ENCODE data around the gene SH3PXD2A.

SH3PXD2A gene

GRCh38 chr10:103659674-103660363 is 195.6 kb downstream of the SH3PXD2A start:
- peak; percentile 58 for DNase-seq

- no peak for DNase-seq
Measured at GRCh38 chr10:103658049-103658577, 197.3 kb downstream of the SH3PXD2A start.

- DNase-seq: no peak
Measured at GRCh38 chr10:103657061-103657591, 198.2 kb downstream of the SH3PXD2A start.

- DNase-seq: no peak
Measured at GRCh38 chr10:103654925-103655324, 200.5 kb downstream of the SH3PXD2A start.

DNA sequence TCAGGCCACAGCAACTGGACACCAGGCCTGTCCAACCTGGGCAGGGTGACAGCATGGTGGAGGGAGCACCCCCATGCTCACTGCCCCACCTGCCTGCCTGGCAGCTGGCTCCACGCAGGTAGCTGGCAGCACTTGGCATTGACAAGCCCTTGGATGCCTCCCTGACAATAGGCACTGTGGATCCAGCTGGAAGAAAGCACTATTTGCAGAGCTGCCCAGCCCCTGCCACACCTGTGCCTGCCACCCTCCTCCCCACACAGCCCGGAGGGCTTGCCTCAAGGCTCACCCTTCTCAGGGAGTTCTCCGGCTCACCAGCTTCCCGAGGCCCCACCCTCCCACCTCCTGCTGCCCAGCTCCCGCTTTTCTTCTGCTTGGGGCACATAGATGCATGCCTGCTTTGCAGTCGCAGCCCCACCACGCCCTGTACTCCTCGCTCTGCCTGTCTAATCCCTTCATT is 201.8 kb downstream of the SH3PXD2A start:
- DNase-seq: no peak

GRCh38 chr10:103652599-103653281 is 202.6 kb downstream of the SH3PXD2A start:
- DNase-seq: no peak

GRCh38 chr10:103651783-103652476 is 203.4 kb downstream of the SH3PXD2A start:
- DNase-seq: no peak

GRCh38 chr10:103651333-103651732 is 204.0 kb downstream of the SH3PXD2A start:
- no peak for DNase-seq

GRCh38 chr10:103649654-103650423 is 205.5 kb downstream of the SH3PXD2A start:
- DNase-seq: no peak

DNA sequence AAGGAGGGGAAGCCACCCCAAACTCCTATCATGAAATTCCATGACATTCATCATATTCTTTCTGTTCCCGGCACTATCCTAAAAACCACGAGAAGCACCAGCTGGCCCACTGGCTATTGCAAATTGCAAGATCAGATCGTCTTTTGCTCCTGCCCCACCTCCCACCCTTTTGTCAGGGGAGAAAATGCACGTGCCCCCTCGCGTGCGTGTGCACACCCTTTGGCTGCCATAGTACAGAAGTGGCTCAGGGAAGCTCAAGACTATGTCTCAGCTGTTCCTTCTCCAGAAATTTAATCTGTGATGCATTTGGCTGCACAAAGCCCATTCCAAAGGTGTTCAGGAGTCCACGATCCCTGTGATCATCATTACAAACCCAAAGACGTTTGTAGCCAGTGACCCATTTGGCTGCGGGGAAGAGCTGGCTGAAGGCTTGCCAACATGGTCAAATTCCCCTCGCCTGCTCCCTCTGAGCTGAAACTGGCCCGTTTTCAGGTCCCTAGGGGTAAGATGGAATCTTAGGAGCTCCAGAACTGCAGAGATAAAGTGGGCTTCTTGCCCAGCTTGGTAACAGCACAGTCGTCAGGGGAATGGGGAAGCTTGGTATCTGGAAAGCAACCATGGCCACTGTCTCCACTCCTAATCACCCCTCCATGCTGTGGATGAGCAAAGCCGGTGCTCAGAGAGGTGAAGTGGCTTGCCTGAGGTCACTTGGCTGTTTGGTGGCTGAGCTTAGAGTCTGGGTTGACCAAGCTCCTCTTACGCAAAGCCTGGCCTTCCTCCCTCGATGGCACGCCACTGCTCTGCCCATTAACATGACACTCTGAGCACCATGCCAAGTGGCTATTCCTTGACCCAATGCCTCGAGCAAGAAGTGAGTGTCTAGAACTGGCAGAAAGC is 206.5 kb downstream of the SH3PXD2A start:
- no peak for DNase-seq

DNA sequence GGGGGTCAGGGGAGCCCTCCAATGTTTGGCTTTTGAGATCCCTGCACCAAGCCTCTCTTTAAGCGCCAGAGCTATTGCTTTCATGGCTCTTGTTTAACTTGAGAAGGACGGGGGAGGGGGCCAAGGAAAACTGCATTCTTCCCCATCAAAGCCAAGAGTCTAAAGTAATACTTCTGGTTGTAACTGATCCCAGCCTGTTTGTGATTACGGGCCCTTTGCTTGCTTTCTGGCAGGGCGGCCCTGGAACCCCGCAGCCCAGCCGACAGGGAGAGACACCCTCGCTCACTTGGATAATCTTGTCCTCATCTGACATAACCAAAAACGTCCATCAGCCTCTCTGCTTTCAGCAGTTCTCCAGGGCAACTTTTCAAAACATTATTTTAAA is 207.1 kb downstream of the SH3PXD2A start:
- DNase-seq: no peak

DNA sequence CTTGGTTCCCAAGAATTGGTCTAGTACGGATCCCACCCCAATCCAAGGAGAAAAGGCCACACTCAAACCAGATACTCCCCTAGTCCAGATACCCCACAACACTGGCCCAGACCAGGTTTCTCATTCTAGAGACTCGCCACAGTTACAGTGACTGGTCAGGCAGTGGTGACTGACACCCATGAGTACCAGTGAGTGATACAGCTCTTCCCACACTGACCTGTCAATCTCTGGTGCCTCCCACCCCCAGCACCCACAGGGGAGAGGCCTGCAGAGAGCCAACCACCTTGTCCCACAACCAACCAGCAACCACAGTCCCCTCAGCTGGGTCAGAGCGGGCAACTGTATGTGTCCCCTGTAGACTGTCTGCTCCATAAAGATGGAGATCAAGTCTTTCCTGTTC is 209.1 kb downstream of the SH3PXD2A start:
- no peak for DNase-seq

GRCh38 chr10:103645141-103646054 is 210.0 kb downstream of the SH3PXD2A start:
- DNase-seq: no peak

DNA sequence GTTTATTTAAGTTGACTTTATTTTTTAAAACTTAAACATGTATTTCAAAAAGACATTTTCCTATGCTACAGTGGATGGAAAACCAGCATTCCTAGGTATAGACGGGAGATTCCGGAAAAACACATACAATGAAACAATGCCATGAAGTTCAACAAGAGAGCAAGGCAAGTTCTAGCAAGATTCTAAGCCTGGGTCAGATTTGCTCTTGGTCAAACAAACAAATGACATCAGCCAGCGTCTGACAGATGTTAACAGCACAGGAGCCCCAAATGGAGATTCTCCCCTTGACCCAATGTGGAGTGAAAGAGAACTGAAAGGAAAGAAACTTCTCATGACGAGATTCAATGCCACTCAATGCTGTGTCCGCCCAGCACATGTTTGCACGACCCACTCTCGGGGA is 212.0 kb downstream of the SH3PXD2A start:
- no peak for DNase-seq

GRCh38 chr10:103641326-103641725 is 214.1 kb downstream of the SH3PXD2A start:
- no peak for DNase-seq

GRCh38 chr10:103640436-103641181 is 214.8 kb downstream of the SH3PXD2A start:
- no peak for DNase-seq

DNA sequence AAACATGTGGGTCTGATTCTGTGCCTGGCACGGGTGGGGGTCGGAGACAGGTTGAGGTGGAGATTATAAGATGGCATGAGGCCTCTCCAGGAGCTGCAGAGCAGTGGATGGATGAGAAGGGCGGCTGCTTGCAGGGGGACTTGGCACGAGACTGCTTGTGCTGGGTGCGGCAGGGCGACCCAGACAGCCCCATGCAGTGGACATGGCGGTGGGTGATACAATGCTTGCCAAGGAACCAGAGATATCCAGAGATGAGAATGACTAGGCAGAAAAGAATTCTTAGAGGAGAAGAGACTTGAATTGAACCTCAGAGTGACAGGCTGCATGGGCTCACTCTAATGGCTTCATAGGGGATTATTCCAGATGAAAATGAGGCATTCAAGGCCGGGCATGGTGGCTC is 216.4 kb downstream of the SH3PXD2A start:
- no peak for DNase-seq

DNA sequence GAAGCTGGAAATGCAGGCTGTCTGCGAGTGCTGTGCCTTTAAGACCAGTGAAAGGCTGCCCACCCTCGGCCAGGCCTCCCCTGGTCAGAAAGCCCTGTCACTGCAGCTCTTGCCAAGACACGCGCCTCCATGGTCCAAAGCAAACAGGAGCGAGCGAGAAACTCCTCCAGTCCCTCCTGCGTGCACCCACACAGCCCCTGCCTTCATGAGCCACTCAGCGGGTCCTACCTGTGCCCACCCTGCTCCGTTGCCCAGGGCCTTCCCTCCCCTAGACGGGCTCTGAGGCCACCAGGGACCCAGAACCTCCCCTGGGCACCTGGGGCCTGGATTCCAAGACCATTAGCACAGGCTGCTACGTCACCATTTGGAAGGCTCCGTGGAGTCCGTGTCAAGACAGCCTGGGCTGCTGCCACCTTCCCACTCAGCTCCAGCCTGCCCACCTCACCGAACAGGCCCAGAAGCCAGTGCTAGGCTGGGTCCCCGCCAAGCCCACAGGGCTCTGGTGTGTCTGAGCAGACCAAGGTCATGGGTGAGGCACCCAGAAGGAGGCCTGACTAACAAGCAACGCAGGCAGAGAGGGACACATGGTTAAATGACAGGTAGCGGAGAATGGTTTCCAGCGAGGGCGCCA is 217.3 kb downstream of the SH3PXD2A start:
- DNase-seq: no peak

- DNase-seq: no peak
Measured at GRCh38 chr10:103637011-103637410, 218.4 kb downstream of the SH3PXD2A start.
